HFF-Myc (cell line): Measurements from ENCODE around the gene CARD10.

Experiments
- DNase-seq: peaks from one replicate; pipeline ENCODE4 v3.0.0-alpha.2; 2011; ENCODE audit warnings: low read depth; ENCODE audit errors: extremely low read depth
- H3K4me3 ChIP-seq: replicated peaks from 2 replicates; pipeline ENCODE4 v1.5.1; 2011; ENCODE audit warnings: low read depth, mild to moderate bottlenecking, control low read depth, low read length
- TF ChIP-seq, protein P1 (sequence below): IDR thresholded peaks from 2 replicates; pipeline ENCODE4 v1.5.1; 2012; ENCODE audit warnings: mild to moderate bottlenecking, low read depth, low read length, control low read depth; ENCODE audit errors: missing control alignments

The CARD10 gene

DNA sequence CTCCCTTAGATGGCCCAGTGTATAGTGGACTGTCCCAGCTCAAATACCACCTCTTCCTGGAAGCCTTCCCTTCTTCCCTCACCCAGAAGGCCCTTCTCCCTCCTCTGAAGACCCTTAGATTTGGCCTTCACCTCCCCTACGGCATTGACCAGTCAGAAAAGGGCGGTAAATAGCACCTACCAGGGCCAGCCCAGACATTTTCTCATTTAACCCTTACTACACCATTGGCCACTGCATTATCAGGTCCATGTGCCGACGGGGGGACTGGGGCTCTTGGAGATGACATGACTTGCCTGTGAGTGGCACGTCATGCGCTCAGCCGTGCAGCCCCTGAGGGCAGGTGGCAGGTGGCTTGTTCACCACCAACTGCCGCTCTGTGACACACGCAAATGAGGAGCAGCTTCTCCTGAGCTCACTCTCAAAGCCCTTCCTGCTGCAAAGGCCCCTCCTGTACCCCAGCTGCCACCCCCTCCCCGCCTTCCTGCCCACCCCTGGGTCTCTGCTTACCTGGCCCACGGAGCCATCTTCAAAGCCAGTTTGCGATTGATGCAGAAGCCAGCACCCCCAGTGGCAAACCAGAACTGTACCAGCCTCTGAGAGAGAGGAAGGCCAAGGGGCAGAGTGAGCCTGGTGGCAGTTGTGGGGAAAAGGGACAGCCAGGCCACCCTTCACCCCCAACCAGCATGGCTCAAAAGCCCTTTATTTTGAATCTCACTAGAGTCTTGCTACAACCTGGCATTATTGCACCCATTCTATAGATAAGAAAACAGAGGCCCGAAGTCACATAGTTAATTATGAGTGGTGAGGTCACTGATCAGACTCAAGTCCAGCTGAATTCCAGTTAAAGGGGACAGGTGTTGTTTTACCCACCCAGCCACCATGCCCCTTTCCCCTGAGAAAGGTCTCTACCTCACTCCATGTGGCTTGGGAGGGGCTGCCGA, 42.6 kb downstream of the CARD10 start:
- TF ChIP-seq, protein P1, sequence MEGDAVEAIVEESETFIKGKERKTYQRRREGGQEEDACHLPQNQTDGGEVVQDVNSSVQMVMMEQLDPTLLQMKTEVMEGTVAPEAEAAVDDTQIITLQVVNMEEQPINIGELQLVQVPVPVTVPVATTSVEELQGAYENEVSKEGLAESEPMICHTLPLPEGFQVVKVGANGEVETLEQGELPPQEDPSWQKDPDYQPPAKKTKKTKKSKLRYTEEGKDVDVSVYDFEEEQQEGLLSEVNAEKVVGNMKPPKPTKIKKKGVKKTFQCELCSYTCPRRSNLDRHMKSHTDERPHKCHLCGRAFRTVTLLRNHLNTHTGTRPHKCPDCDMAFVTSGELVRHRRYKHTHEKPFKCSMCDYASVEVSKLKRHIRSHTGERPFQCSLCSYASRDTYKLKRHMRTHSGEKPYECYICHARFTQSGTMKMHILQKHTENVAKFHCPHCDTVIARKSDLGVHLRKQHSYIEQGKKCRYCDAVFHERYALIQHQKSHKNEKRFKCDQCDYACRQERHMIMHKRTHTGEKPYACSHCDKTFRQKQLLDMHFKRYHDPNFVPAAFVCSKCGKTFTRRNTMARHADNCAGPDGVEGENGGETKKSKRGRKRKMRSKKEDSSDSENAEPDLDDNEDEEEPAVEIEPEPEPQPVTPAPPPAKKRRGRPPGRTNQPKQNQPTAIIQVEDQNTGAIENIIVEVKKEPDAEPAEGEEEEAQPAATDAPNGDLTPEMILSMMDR: no peak
- DNase-seq: no peak
- no peak overlapping the region for H3K4me3 ChIP-seq

DNA sequence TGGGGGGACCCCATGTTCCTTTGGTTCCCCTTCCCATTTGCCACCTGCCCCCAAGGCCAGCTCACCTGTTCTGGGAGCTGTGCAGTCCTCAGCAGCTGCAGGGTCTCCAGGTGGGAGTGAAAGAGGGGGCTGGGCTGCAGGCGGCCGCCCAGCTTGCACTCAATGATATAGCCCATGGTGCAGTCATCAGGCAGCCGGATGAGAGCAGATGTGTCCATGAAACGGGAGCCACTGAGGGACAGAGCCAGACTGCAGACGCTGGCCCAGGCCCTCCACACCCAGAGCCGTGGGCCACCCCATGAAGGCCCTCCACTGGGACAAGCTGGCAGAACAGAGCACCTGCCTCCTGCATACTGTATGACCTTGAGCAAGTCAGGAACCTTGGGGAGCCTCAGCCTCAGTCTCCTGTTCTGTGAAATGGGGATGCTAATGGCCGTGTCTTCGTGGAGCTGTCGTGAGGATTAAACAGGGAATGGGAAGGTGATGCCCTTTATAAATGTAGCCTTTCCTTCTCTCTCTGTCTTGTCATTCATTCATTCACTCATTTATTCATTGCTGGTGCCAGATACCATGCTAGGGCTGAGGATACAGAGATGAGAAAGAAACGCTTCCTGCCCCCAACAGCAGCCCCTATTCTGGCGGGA, 44.6 kb downstream of the CARD10 start:
- no peak overlapping the region for H3K4me3 ChIP-seq
- TF ChIP-seq, protein P1: no peak
- no peak for DNase-seq

DNA sequence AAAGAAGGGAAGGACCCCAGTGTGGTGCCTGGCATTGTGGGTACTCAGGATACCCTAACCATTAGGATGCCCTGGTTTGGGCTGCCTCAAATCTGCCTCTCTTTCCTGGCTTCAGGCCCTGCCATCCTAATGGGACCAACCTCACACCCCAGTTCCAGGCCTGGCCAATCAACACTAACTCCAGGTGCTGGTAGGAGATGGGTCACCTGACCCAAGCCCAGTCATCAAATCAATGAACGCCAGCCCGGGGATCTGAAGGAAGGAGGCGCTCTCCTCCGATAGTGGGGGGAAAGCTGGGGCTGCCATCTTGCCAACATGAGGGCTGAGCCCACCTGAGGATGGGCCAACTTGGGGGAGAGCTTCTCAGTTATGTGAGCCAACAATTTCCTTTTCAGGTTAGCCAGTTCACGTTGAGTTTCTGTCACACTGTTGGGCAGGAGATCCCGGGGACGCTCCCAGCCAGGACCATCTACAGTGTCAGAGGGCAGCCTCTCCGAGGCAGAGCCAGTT, 45.7 kb downstream of the CARD10 start:
- DNase-seq: no peak
- no peak overlapping the region for H3K4me3 ChIP-seq
- TF ChIP-seq, protein P1: no peak

DNA sequence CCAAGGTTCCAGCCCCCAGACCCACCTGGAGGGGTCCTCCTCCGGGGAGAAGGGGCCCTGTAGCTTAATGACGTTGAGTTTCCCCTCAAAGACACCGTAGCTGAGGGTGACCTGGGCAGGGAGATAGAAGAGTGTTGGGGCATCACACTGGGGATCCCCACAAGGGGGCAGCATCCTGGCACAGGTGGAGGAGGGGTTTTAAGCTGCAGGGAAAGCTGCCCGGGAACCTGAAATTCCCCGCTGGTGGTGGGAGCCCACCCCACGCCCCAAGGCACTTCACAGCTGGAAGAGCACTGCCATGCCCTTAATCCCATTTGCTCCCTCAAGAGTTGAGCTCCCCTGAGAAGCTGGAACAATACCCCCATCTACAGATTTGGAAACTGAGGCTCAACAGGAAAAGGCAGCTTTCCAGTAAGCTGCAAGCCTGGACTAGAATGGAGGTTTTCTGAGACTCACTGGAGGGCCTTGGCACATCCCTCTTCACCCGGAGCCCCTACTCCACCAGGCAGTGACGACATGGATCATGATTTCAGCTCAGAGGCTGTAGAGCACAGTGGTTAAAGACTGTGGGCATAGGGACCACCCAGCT, 46.7 kb downstream of the CARD10 start:
- TF ChIP-seq, protein P1: peak; percentile 79
- H3K4me3 ChIP-seq: no peak overlapping the region
- no peak for DNase-seq

DNA sequence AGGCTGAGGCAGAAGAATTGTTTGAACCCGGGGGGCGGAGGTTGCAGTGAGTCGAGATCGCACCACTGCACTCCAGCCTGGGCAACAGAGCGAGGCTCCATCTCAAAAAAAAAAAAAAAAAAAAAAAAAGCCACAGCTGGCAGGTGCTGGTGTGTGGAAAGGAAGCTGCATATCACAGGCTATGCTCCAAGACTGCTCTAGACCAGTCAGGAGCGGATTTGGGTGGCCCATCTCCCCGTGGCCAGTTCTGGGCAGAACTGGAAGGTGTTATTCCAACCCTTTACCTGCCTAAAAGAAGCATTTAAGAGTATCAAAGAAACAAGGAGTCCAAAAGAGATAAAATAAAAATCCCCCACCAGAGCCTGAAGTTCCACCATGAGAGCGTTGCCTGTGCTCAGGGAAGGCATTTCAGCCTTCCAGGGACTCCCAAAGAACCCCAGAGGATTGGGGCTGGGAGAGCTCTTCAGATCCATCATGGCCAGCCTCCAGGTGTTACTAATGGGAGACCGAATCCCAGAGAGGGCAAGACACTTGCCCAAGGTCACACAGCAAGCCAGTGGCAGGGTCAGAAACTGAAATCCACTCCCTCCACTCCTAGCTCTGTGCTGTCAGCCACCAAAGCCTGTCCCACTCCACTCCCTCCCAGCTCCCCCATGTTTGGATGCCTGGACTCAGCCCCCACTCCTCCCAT, 47.3 kb downstream of the CARD10 start:
- TF ChIP-seq, protein P1: no peak
- DNase-seq: no peak
- no peak overlapping the region for H3K4me3 ChIP-seq

DNA sequence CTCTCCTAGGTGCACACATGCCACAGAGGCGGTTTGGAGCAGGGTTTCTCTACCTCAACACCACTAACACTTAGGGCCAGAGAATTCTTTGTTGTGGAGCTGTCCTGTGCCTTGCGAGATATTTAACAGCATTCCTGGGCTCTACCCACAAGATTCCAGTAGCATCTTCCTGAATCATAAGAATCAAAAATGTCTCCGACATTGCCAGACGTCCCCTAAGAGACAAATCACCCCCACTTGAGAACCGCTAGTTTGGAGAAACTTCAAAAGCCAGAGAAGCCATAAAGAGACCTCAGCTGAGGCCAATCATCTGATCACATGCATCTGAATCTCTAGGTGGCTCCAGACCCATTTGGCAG, 49.1 kb downstream of the CARD10 start:
- TF ChIP-seq, protein P1: no peak
- DNase-seq: no peak
- no peak overlapping the region for H3K4me3 ChIP-seq
